B cell (primary cell): ENCODE results near the gene SNAPC1. TPM values are rescaled to one million over a fixed set of nuclear protein-coding genes. Genes with fewer than 3 reads are reported as not detected.

Experiments
- ATAC-seq: fragments of 200-7000 bp; cut with Tn5 transposase; one replicate; pipeline ENCODE4 v1.10.0; 2021; ENCODE audit warnings: low read depth, mild to moderate bottlenecking, moderate number of reproducible peaks, moderate library complexity
- CTCF ChIA-PET: fragments of 350-600 bp; sonication (Branson Sonifier 250); formaldehyde crosslinking; loops from one replicate; lab custom pipeline; 2021; ENCODE audit warnings: antibody characterized with exemption, inconsistent platforms; lab: Charles Lee
- POLR2A ChIA-PET: fragments of 350-600 bp; sonication (Branson Sonifier 250); formaldehyde crosslinking; loops from one replicate; lab custom pipeline; 2021; ENCODE audit warnings: antibody characterized with exemption; lab: Charles Lee
- DNase-seq: peaks from one replicate; pipeline ENCODE4 v3.0.0; 2013
- H2AFZ ChIP-seq: 2 replicates; pipeline ENCODE4 v1.6.1; 2012; ENCODE audit warnings: mild to moderate bottlenecking, low read depth, low read length; ENCODE audit not compliant: insufficient read depth, poor library complexity, severe bottlenecking
- H3K27ac ChIP-seq, 2 donors: 1 replicate in 1 of 2; 2 replicates in 1 of 2; pipeline ENCODE4 v1.5.1; 2012 to 2013; ENCODE audit warnings: low read length in 2 of 2, mild to moderate bottlenecking in 2 of 2, moderate library complexity in 1 of 2
- H3K27me3 ChIP-seq, 4 experiments: fragments of 200-600 bp in 1 of 4; sonication (generic) in 1 of 4; replicated peaks in 1 of 4; 1 replicate in 2 of 4; 2 replicates in 2 of 4; pipeline versions ENCODE4 v1.6.1 to v1.7.0; 2013 to 2016; ENCODE audit warnings: low read length in 3 of 4, mild to moderate bottlenecking in 2 of 4, mixed read lengths in 1 of 4, moderate library complexity in 1 of 4; ENCODE audit not compliant: insufficient read depth in 4 of 4, control insufficient read depth in 3 of 4; ENCODE audit errors: control extremely low read depth in 1 of 4
- H3K36me3 ChIP-seq, 2 experiments: replicated peaks in 1 of 2; 1 replicate in 1 of 2; 2 replicates in 1 of 2; pipeline versions ENCODE4 v1.6.1 to v1.7.1; 2013; ENCODE audit warnings: low read length in 1 of 2; ENCODE audit not compliant: insufficient read depth in 2 of 2, control insufficient read depth in 1 of 2; ENCODE audit errors: control extremely low read depth in 1 of 2, extremely low read depth in 1 of 2
- H3K4me1 ChIP-seq, 2 donors: fragments of 200-600 bp in 1 of 2; sonication (generic) in 1 of 2; 1 replicate in 1 of 2; 2 replicates in 1 of 2; pipeline versions ENCODE4 v1.5.1 to v1.6.1; 2013 to 2017; ENCODE audit warnings: low read length in 2 of 2; ENCODE audit not compliant: control insufficient read depth in 2 of 2, insufficient read depth in 2 of 2
- H3K4me2 ChIP-seq: replicated peaks from 2 replicates; pipeline ENCODE3; 2012; ENCODE audit warnings: mild to moderate bottlenecking, low read depth, low read length; ENCODE audit not compliant: poor library complexity, severe bottlenecking
- H3K4me3 ChIP-seq, 5 experiments: fragments of 200-600 bp in 1 of 5; sonication (generic) in 1 of 5; 1 replicate in 3 of 5; 2 replicates in 2 of 5; pipeline versions ENCODE4 v1.5.1 to v1.7.0; 2011 to 2016; ENCODE audit warnings: low read length in 4 of 5, mild to moderate bottlenecking in 4 of 5, low read depth in 2 of 5, control low read depth in 1 of 5, moderate library complexity in 1 of 5; ENCODE audit not compliant: insufficient read depth in 1 of 5; ENCODE audit errors: control extremely low read depth in 1 of 5, extremely low read depth in 1 of 5
- H3K79me2 ChIP-seq: fragments of 200-600 bp; sonication (generic); one replicate; pipeline ENCODE4 v1.6.0; 2016; ENCODE audit warnings: low read length; ENCODE audit not compliant: control insufficient read depth, insufficient read depth
- H3K9ac ChIP-seq: fragments of 200-600 bp; sonication (generic); 2 replicates; pipeline ENCODE4 v1.6.1; 2017; ENCODE audit warnings: mild to moderate bottlenecking, low read length, moderate library complexity
- H3K9me3 ChIP-seq, 3 donors: one replicate each; pipeline versions ENCODE4 v1.6.1 to v1.7.1; 2013; ENCODE audit warnings: low read length in 2 of 3; ENCODE audit not compliant: control insufficient read depth in 2 of 3, insufficient read depth in 1 of 3; ENCODE audit errors: control extremely low read depth in 1 of 3
- H4K20me1 ChIP-seq: 2 replicates; pipeline ENCODE4 v1.6.0; 2012; ENCODE audit warnings: mild to moderate bottlenecking, low read length; ENCODE audit not compliant: insufficient read depth, control insufficient read depth, poor library complexity, severe bottlenecking
- H3K27ac Mint-ChIP-seq: one replicate; pipeline ENCODE4 v1.8.0; 2021; ENCODE audit warnings: mixed read lengths
- H3K27me3 Mint-ChIP-seq: one replicate; pipeline ENCODE4 v1.8.0; 2021; ENCODE audit warnings: mixed read lengths
- H3K4me1 Mint-ChIP-seq: one replicate; pipeline ENCODE4 v1.8.0; 2021; ENCODE audit warnings: mixed read lengths
- H3K4me3 Mint-ChIP-seq: one replicate; pipeline ENCODE4 v1.8.0; 2021; ENCODE audit warnings: mixed read lengths
- H3K9me3 Mint-ChIP-seq: one replicate; pipeline ENCODE4 v1.8.0; 2022; ENCODE audit warnings: mixed read lengths; ENCODE audit not compliant: insufficient read depth
- CTCF ChIP-seq: fragments of 200-600 bp; IDR thresholded peaks from one replicate; pipeline ENCODE4 v1.8.0; 2022; ENCODE audit warnings: antibody characterized with exemption, mild to moderate bottlenecking
- EZH2 ChIP-seq: IDR thresholded peaks from 2 replicates; pipeline ENCODE4 v1.6.1; 2012; ENCODE audit warnings: borderline replicate concordance, low read depth, mild to moderate bottlenecking, moderate library complexity, low read length; ENCODE audit not compliant: insufficient read depth, poor library complexity, severe bottlenecking
- WGBS: methylation state at CpG from one replicate; pipeline ENCODE4 v1.1.5; 2013; ENCODE audit warnings: missing lambda C conversion rate; ENCODE audit not compliant: insufficient coverage; 5-methylcytosine and 5-hydroxymethylcytosine counted together
- intact Hi-C: fragments of 100-400 bp; cut with micrococcal nuclease; formaldehyde crosslinking; loops from one replicate; pipeline ENCODE4 v1.10.0; 2022
- polyA plus RNA-seq: library from polyadenylated mRNA; depleted of rRNA; stranded (reverse); fragments of >200 nt; gene quantifications from 2 replicates; pipeline ENCODE4 v1.2.3, GENCODE V29; 2012
- total RNA-seq, 2 donors: library from RNA; stranded (reverse); fragments of 120-200 nt in 1 of 2; gene quantifications; 1 replicate in 1 of 2; 2 replicates in 1 of 2; pipeline versions ENCODE4 v1.2.3 to v1.2.4, GENCODE V29; 2013 to 2022

Gene SNAPC1
- total and polyA plus RNA-seq, 2 donors (not counting 1 experiment from before 2014, with no cell fraction given) = 2.6 to 7.1 TPM

GRCh38 chr14:61836807-61837206, 74.6 kb downstream of the SNAPC1 start:
- H3K9me3 Mint-ChIP-seq = no peaks in the 10 kb centered on the region
- TF ChIP-seq CTCF = no peak
- no peak for TF ChIP-seq EZH2

More at GRCh38 chr14:61836807-61837206, 74.6 kb downstream of the SNAPC1 start:
- Histone ChIP-seq H3K9ac (no peak overlapping the region), H3K4me3 (no peak overlapping the region), H3K36me3 (no peaks in the 10 kb centered on the region), H4K20me1 (no peaks in the 10 kb centered on the region), H3K27me3 (no peaks in the 10 kb centered on the region), H3K4me2 (no peak overlapping the region), H3K4me1 (peaks cover 0 to 7% of the 10 kb centered on the region in 2 donors), H3K27ac (no peak overlapping the region), H2AFZ (no peak overlapping the region), H3K9me3 (no peaks in the 10 kb centered on the region), H3K79me2 (no peaks in the 10 kb centered on the region)
- ATAC-seq = no peak
- POLR2A ChIA-PET = interaction anchor here (0.7 kb wide), 2 partner anchors 54 to 282 kb away, joined by 5 to 9 read pairs; no protein-coding TSS in a partner anchor
- DNase-seq = no peak
- no CpG with 5 or more reads among the region's 1 CpG for WGBS
- no peak overlapping the region for H3K27ac Mint-ChIP-seq
- H3K27me3 Mint-ChIP-seq = peaks cover 5% of the 10 kb centered on the region
- CTCF ChIA-PET = interaction anchor here (0.6 to 6.9 kb wide), 65 partner anchors 9 to 950 kb away, joined by 3 to 287 read pairs (median 5); partner anchors contain the start of genes HIF1A and SNAPC1
- intact Hi-C loops = loop anchor here (1.0 to 2.0 kb wide), 6 partner anchors 106 to 568 kb away; no protein-coding TSS in a partner anchor
- H3K4me1 Mint-ChIP-seq = no peaks in the 10 kb centered on the region
- H3K4me3 Mint-ChIP-seq = no peak overlapping the region
